HG02970 (cell line): ENCODE measurements around the gene SMPD4.
A peak's percentile ranks its signal among the peaks of the same experiment; 100 is the strongest.
"Not testable (repeated sequence)": the region's sequence is repeated elsewhere in the genome, so short reads cannot be mapped to it uniquely, and the experiment has no call there.

Experiments used
- ATAC-seq: cut with Tn5 transposase; IDR thresholded peaks from one replicate; pipeline ENCODE4 v1.9.1; 2021; ENCODE audit warnings: mild to moderate bottlenecking, moderate library complexity, moderate number of reproducible peaks; ENCODE audit not compliant: unreplicated experiment, low FRiP score

Gene SMPD4

GRCh38 chr2:130181325-130181879 is at the start of gene SMPD4:
SMPD4 (minus strand) TSS chr2:130181602; CDS start chr2:130176592, 5,010 bp downstream.
- ATAC-seq, result peak; percentile 63

GRCh38 chr2:130230907-130231306 is 49.5 kb upstream of the SMPD4 start:
- ATAC-seq, result not testable (repeated sequence)

GRCh38 chr2:130230376-130230775 is 49.0 kb upstream of the SMPD4 start:
- not testable (repeated sequence) for ATAC-seq

- ATAC-seq, result not testable (repeated sequence)
These were observed 47.7 kb upstream of the SMPD4 start for GRCh38 chr2:130229161-130229510.

- not testable (repeated sequence) for ATAC-seq
These were observed 47.2 kb upstream of the SMPD4 start for GRCh38 chr2:130228467-130229160.

GRCh38 chr2:130228005-130228404 is 46.6 kb upstream of the SMPD4 start:
- not testable (repeated sequence) for ATAC-seq

- ATAC-seq, result not testable (repeated sequence)
These were observed 41.1 kb upstream of the SMPD4 start for GRCh38 chr2:130222523-130222922.

GRCh38 chr2:130220505-130220904 is 39.1 kb upstream of the SMPD4 start:
- not testable (repeated sequence) for ATAC-seq

- not testable (repeated sequence) for ATAC-seq
These were observed 37.7 kb upstream of the SMPD4 start for GRCh38 chr2:130219147-130219546.

- ATAC-seq, result not testable (repeated sequence)
These were observed 25.6 kb upstream of the SMPD4 start for GRCh38 chr2:130207051-130207450.

- not testable (repeated sequence) for ATAC-seq
These were observed 21.7 kb upstream of the SMPD4 start for GRCh38 chr2:130203150-130203549.

GRCh38 chr2:130202518-130202917 is 21.1 kb upstream of the SMPD4 start:
- not testable (repeated sequence) for ATAC-seq

GRCh38 chr2:130198343-130198742 is 16.9 kb upstream of the SMPD4 start, which contains the start of gene TUBA3E:
TUBA3E (minus strand) TSS chr2:130198439; CDS start chr2:130198360, 79 bp downstream.
- ATAC-seq, result no peak

GRCh38 chr2:130196052-130196451 is 14.7 kb upstream of the SMPD4 start:
- ATAC-seq, result not testable (repeated sequence)

- ATAC-seq, result not testable (repeated sequence)
These were observed 13.8 kb upstream of the SMPD4 start for GRCh38 chr2:130195089-130195635.

GRCh38 chr2:130193824-130194223 is 12.4 kb upstream of the SMPD4 start:
- not testable (repeated sequence) for ATAC-seq

- ATAC-seq, result not testable (repeated sequence)
These were observed 11.0 kb upstream of the SMPD4 start for GRCh38 chr2:130192451-130192850.

- ATAC-seq, result not testable (repeated sequence)
These were observed 9.9 kb upstream of the SMPD4 start for GRCh38 chr2:130191319-130191718.

GRCh38 chr2:130190237-130190636 is 8.8 kb upstream of the SMPD4 start:
- no peak for ATAC-seq

- not testable (repeated sequence) for ATAC-seq
These were observed 7.6 kb upstream of the SMPD4 start for GRCh38 chr2:130188958-130189357.
